Activated CD4-positive, alpha-beta T cell treated with anti-CD3 and anti-CD28 coated beads for 36 hours (primary cell): ENCODE data around the gene KLLN. TPM values are rescaled to one million over a fixed set of nuclear protein-coding genes. Genes with fewer than 3 reads are reported as not detected.
"Not testable (repeated sequence)": the region's sequence is repeated elsewhere in the genome, so short reads cannot be mapped to it uniquely, and the experiment has no call there.

Source experiments
- ATAC-seq: fragments of 200-7000 bp; cut with Tn5 transposase; one replicate; pipeline ENCODE4 v1.10.0; 2021; ENCODE audit warnings: mild to moderate bottlenecking, moderate library complexity
- CTCF ChIA-PET: fragments of 350-600 bp; sonication (Branson Sonifier 250); formaldehyde crosslinking; loops from one replicate; lab custom pipeline; 2021; ENCODE audit warnings: antibody characterized with exemption; lab: Charles Lee
- POLR2A ChIA-PET: fragments of 350-600 bp; sonication (Branson Sonifier 250); formaldehyde crosslinking; loops from one replicate; lab custom pipeline; 2021; ENCODE audit warnings: antibody characterized with exemption, inconsistent platforms; lab: Charles Lee
- DNase-seq: peaks from one replicate; pipeline ENCODE4 v3.0.0-alpha.2; 2020
- H3K27ac Mint-ChIP-seq: one replicate; pipeline ENCODE4 v1.8.0; 2021; ENCODE audit warnings: mixed read lengths
- H3K27me3 Mint-ChIP-seq: one replicate; pipeline ENCODE4 v1.8.0; 2021; ENCODE audit warnings: mixed read lengths
- H3K36me3 Mint-ChIP-seq: one replicate; pipeline ENCODE4 v1.8.0; 2021; ENCODE audit warnings: low read depth, mixed read lengths
- H3K4me1 Mint-ChIP-seq: one replicate; pipeline ENCODE4 v1.8.0; 2021; ENCODE audit warnings: mixed read lengths
- H3K4me3 Mint-ChIP-seq: one replicate; pipeline ENCODE4 v1.8.0; 2021; ENCODE audit warnings: mild to moderate bottlenecking, moderate library complexity, mixed read lengths
- H3K9me3 Mint-ChIP-seq: one replicate; pipeline ENCODE4 v1.8.0; 2021; ENCODE audit warnings: low read depth, mixed read lengths
- intact Hi-C, 2 experiments: fragments of 100-400 bp; cut with DNase I in 1 of 2; cut with micrococcal nuclease in 1 of 2; formaldehyde crosslinking; loops; one replicate each; pipeline versions ENCODE4 v1.14.2 to v1.15.1; 2022 to 2024; cut with DNase I, micrococcal nuclease
- total RNA-seq, 2 experiments: library from RNA; stranded (reverse); gene quantifications; one replicate each; pipeline ENCODE4 v1.2.3, GENCODE V29; 2021

KLLN gene
- total RNA-seq, 2 experiments from 2014 or later, result 0.30 to 0.34 TPM

DNA sequence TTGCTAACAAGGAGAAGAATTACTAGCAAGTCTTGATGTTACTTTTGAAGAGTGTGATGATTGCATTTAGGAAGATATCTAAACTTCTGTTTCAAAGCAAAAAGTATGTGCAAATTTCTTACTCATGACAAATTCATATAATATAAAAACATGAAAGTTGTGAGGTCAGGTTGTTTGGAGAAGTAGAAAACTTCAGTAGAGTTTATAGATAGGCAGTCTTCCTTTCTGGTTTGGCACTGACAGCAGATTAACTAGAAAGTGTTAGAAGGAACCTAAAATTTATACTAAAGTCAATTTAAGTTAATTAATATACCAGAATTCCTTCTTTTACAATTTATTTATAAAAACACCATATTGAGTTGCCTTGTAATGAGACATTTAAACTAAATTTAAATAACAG lies 17.0 kb upstream of the KLLN start:
- peaks cover 32% of the 10 kb centered on the region for H3K4me1 Mint-ChIP-seq
- DNase-seq (no peak), ATAC-seq (no peak)
- peaks cover 33% of the 10 kb centered on the region for H3K36me3 Mint-ChIP-seq
- intact Hi-C loops, result loop anchor here in 1 of 2 experiments (5.0 kb wide), 1 partner anchor 37 kb away; no protein-coding TSS in a partner anchor
- H3K4me3 Mint-ChIP-seq, result no peak overlapping the region
- no peaks in the 10 kb centered on the region for H3K27me3 Mint-ChIP-seq
- H3K9me3 Mint-ChIP-seq, result no peaks in the 10 kb centered on the region
- ChIA-PET POLR2A (interaction anchor here (1.2 kb wide), 1 partner anchor 17 kb away, joined by 3 read pairs; the partner anchor contains the start of genes KLLN and PTEN), CTCF (no interaction called here)
- H3K27ac Mint-ChIP-seq, result no peak overlapping the region

DNA sequence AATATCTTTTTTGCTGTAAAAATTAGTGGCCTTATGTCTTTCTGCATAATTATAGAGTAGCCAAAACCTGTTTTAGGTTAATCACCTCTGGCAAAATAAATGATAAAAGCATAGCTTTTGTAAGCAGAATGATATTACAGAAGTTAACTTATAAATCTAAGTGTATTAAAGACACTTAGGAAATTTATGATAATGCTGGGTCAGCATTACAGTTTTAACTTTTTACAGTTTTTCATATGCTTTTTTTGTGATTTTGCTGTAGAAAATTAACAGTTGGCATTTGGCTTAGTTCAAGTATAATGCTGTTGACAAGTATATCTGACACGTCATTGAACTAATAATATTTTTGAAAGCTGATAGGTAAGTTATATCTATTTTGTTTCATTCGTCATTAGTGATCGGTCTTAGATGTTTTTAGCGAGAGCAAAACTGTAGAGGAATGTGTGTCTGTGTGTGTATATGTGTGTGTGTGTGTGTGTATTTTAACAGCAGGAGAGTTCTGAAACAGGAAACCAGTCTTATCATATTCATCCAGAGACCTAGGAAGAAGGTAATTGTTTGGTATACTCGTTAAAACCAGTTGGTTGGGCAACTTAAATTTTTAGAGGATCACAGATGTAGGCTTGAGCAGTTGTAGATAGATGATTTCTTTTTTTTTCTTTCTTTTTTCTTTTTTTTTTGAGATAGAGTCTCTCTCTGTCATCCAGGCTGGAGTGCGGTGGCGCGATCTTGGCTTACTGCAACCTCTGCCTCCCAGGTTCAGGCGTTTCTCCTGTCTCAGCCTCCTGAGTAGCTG lies 15.5 kb upstream of the KLLN start:
- no peak overlapping the region for H3K27ac Mint-ChIP-seq
- peaks cover 41% of the 10 kb centered on the region for H3K4me1 Mint-ChIP-seq
- ATAC-seq (no peak), DNase-seq (no peak)
- intact Hi-C loops, result no loop called here
- no peaks in the 10 kb centered on the region for H3K9me3 Mint-ChIP-seq
- peaks cover 31% of the 10 kb centered on the region for H3K36me3 Mint-ChIP-seq
- POLR2A ChIA-PET, result interaction anchor here (1.2 kb wide), 1 partner anchor 16 kb away, joined by 3 read pairs; the partner anchor contains the start of genes KLLN and PTEN
- H3K4me3 Mint-ChIP-seq, result no peak overlapping the region
- H3K27me3 Mint-ChIP-seq, result no peaks in the 10 kb centered on the region
- CTCF ChIA-PET, result interaction anchor here (0.5 to 0.7 kb wide), 2 partner anchors 13 to 83 kb away, joined by 3 read pairs; no protein-coding TSS in a partner anchor

DNA sequence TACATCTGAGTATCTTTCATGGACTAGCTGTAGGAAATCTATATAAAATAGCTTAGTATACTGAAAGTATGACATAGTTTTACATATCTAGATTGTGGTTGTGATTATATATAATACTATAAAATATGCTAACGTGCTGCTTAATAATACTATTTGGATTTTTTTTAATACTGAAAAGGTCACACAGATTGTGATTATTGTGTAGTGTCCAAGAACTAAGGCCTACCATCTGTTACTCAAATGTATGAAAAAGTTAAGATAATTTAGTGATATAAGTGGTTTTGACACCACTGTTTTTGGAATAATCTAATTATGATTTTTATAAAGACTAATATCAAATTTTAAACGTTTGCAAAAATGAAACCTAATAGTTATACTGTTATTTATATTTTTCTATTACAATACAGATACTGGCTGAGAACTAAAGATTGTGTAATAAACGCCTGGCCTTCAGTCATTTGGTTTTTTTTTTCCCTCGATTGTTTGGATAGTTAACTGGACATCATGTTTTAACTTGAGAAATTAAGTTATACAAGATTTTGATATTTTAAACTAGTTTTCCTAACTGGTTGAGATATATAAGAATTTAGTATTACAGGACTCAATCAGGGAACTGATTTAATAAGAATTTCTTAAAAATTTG lies 12.7 kb upstream of the KLLN start:
- intact Hi-C loops, result no loop called here
- Mint-ChIP-seq H3K27me3 (no peaks in the 10 kb centered on the region), H3K36me3 (peaks cover 21% of the 10 kb centered on the region), H3K9me3 (no peaks in the 10 kb centered on the region), H3K4me3 (no peak overlapping the region), H3K27ac (no peak overlapping the region), H3K4me1 (peaks cover 45% of the 10 kb centered on the region)
- POLR2A ChIA-PET, result no interaction called here
- DNase-seq (no peak), ATAC-seq (no peak)
- CTCF ChIA-PET, result no interaction called here

DNA sequence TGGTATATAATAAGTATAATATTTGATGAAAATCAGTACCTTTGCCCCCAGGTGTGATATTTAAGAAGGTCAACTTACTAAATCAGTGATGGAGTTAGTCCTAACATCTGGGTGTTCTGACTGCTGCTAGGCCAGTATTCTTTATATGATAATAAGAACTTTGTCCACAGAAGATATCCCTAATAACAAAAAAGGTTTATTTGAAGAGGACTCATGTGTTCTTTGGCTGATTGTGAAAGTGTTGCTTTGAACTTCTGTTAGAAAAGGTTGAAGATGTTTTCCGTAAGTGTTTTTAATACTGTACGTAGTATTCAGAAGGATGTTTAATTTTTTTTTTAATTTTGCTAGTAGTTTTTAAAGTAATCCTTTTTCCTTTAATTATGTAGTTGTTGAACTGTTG lies 10.3 kb upstream of the KLLN start:
- Mint-ChIP-seq H3K27me3 (no peaks in the 10 kb centered on the region), H3K36me3 (peaks cover 9% of the 10 kb centered on the region), H3K9me3 (no peaks in the 10 kb centered on the region), H3K4me3 (no peak overlapping the region), H3K27ac (no peak overlapping the region), H3K4me1 (peaks cover 57% of the 10 kb centered on the region)
- ATAC-seq (no peak), DNase-seq (no peak)
- CTCF ChIA-PET, result interaction anchor here (1.1 to 1.4 kb wide), 2 partner anchors 8 to 9 kb away, joined by 4 read pairs; no protein-coding TSS in a partner anchor
- intact Hi-C loops, result no loop called here
- POLR2A ChIA-PET, result no interaction called here

DNA sequence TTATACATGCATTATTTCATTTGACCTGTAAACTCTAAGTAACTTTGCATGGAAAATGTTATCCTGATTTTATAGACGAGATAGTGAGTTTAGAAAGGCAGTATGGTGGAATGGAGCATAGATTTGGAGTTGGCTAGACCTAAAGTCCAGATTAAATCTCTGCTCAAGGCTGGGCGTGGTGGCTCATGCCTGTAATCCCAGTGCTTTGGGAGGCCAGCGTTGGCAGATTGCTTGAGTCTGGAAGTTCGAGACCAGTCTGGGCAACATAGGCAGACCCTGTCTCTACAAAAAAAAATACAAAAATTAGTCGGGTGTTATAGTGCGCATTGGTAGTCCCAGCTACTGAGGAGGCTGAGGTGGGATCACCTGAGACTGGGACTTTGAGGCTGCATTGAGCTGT lies 9.5 kb upstream of the KLLN start:
- ChIA-PET CTCF (no interaction called here), POLR2A (no interaction called here)
- DNase-seq, result no peak
- Mint-ChIP-seq H3K36me3 (peaks cover 8% of the 10 kb centered on the region), H3K27me3 (no peaks in the 10 kb centered on the region), H3K9me3 (no peaks in the 10 kb centered on the region), H3K4me3 (no peak overlapping the region), H3K27ac (no peak overlapping the region), H3K4me1 (peaks cover 56% of the 10 kb centered on the region)
- intact Hi-C loops, result no loop called here
- no peak for ATAC-seq

DNA sequence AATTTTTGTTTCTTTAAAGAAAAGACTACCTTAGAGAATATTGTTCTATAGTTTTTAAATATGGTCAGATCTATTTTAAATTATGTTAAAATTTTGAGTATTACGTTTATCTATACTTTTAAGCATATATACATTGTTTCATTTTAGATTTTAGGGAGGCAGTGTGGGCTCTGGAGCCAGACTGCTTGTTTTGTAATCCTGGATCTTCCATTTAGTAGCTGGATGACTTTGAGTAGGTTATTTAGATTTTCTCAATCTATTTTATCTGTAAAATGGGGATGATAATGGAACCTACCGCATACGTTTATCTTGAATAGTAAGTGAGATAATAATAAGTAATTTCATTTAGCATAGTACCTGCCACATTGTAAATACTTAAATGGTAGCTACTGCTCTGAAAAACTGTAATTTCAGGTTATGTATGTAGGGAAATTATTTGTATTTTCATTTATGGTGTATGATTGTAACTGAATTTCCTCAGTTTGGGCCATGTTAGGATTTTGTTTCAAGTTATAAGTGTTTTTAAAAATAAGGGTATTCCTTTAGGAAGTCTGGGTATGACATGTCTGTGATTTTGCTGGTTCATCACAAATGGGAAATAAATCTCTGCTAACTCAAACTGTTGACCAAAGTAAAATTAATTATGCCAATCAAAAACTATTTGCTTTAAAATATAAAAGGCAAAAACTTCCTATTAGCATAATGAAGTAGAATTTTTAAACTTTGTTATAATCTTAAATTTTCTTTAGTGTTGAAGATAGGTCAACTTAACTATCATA lies 6.6 kb upstream of the KLLN start:
- Mint-ChIP-seq H3K36me3 (peaks cover 19% of the 10 kb centered on the region), H3K4me3 (no peak overlapping the region), H3K27ac (no peak overlapping the region), H3K4me1 (peaks cover 64% of the 10 kb centered on the region), H3K27me3 (no peaks in the 10 kb centered on the region), H3K9me3 (no peaks in the 10 kb centered on the region)
- ATAC-seq, result no peak
- ChIA-PET POLR2A (interaction anchor here (0.6 kb wide), 1 partner anchor 773 kb away, joined by 3 read pairs; no protein-coding TSS in a partner anchor), CTCF (interaction anchor here (0.6 to 1.5 kb wide), 3 partner anchors 13 to 220 kb away, joined by 3 to 4 read pairs (median 3); no protein-coding TSS in a partner anchor)
- intact Hi-C loops, result loop anchor here in 1 of 2 experiments (2.0 to 10.0 kb wide), 3 partner anchors 15 to 1125 kb away; partner anchors contain the start of genes FAS, GLUD1 and SHLD2
- no peak for DNase-seq

DNA sequence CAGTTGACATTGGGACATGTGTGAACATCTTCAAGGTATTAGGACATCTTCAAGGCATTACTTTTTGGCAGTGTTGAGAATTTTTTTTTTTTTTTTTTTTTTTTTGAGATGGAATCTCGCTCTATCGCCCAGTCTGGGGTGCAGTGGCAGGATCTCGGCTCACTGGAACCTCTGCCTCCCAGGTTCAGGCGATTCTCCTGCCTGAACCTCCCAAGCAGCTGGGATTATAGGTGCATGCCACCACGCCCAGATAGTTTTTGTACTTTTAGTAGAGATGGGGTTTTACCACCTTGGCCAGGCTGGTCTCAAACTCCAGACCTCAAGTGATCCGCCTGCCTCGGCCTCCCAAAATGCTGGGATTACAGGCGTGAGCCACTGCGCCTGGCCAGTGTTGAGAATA lies 5.8 kb upstream of the KLLN start:
- H3K4me1 Mint-ChIP-seq, result peaks cover 60% of the 10 kb centered on the region
- POLR2A ChIA-PET, result interaction anchor here (0.6 kb wide), 1 partner anchor 772 kb away, joined by 3 read pairs; no protein-coding TSS in a partner anchor
- intact Hi-C loops, result loop anchor here in 1 of 2 experiments (2.0 to 10.0 kb wide), 3 partner anchors 16 to 1126 kb away; partner anchors contain the start of genes FAS, GLUD1 and SHLD2

DNA sequence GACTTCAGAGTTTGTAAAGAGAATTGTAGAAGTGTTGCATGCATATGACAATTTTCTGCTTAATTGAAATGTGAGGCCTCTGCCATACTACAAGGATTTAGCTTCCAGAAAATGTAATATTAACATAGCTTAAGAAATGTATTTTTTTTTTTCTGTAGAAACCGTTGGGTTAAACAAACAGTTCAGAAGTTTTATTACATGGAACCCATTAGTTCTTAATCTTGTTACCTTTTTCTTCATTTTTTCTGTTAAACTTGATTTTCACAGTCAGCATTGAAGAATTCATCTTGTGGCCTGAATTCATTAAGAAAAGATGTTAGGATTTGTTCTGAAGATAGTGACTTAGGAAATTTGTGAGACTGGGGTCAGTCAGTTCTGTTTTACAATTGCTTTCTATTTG lies 4.9 kb upstream of the KLLN start:
- Mint-ChIP-seq H3K36me3 (peaks cover 24% of the 10 kb centered on the region), H3K4me3 (peak overlapping the region; percentile 34), H3K27ac (no peak overlapping the region), H3K9me3 (no peaks in the 10 kb centered on the region), H3K27me3 (no peaks in the 10 kb centered on the region), H3K4me1 (peaks cover 54% of the 10 kb centered on the region)
- ATAC-seq (no peak), DNase-seq (no peak)
- POLR2A ChIA-PET, result interaction anchor here (0.7 kb wide), 1 partner anchor 54 kb away, joined by 3 read pairs; no protein-coding TSS in a partner anchor
- intact Hi-C loops, result loop anchor here in 1 of 2 experiments (2.0 to 10.0 kb wide), 3 partner anchors 17 to 1127 kb away; partner anchors contain the start of genes FAS, GLUD1 and SHLD2
- CTCF ChIA-PET, result no interaction called here

More for the DNA sequence above, 5.8 kb upstream of the KLLN start:
- not testable (repeated sequence) for H3K9me3 Mint-ChIP-seq, H3K27me3 Mint-ChIP-seq, ATAC-seq, DNase-seq, H3K27ac Mint-ChIP-seq
- H3K36me3 Mint-ChIP-seq, result peaks cover 24% of the 10 kb centered on the region
- CTCF ChIA-PET, result interaction anchor here (1.5 kb wide), 1 partner anchor 13 kb away, joined by 4 read pairs; no protein-coding TSS in a partner anchor
- H3K4me3 Mint-ChIP-seq, result peak overlapping the region; percentile 34

DNA sequence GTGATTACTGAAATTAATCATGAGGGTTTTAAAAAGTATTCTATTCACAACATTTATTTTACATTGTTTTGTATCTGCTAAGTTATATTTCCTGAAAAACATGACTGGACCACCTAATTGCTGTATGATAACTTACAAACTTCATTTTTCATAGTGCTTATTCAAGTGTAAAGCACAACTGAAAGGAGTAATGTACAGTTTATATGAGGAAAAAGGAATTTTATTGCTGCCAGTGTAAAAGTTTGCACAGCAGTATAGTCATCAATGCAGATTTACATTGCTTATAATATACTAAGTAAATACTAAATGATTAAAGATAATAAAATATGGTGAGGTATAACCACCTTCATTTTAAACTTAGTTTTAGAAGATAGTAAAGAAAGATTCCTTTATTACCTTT lies 4.1 kb upstream of the KLLN start:
- CTCF ChIA-PET, result no interaction called here

DNA sequence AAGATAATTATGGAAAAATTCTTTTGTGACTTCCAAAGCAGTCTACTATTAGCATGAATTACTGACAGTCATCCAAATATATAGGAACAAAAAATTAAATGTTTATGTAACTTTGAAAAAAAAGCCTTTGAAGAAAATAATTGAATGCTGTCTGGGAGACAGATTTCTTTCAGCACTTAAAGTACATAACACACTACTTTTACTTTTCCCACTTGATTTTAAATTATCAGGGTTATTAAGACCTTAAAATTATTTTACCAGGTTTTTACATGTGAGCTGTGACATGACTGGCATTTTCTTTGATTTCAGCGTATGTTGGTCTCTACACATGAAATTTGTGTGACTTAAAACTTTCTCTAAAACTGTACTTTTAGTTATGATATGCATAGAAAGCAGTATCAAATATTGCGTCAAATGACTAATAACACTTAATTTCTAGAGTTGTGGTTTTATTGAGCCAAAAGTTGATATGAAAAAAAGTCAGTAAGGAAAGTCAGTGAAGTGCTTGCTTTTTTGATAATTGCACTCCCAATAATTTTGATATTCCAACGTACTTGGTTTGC lies 3.2 kb upstream of the KLLN start:
- intact Hi-C loops, result loop anchor here (1.0 to 10.0 kb wide), 4 partner anchors 198 to 1128 kb away; partner anchors contain the start of genes FAS (in 1 of the 2), GLUD1 (in 1 of the 2) and SHLD2 (in 1 of the 2)
- POLR2A ChIA-PET, result interaction anchor here (0.6 kb wide), 1 partner anchor 199 kb away, joined by 3 read pairs; no protein-coding TSS in a partner anchor
- no peaks in the 10 kb centered on the region for H3K27me3 Mint-ChIP-seq

More for the DNA sequence above, 4.1 kb upstream of the KLLN start:
- H3K9me3 Mint-ChIP-seq, result no peaks in the 10 kb centered on the region
- POLR2A ChIA-PET, result no interaction called here
- ATAC-seq, result no peak
- H3K27me3 Mint-ChIP-seq, result no peaks in the 10 kb centered on the region
- intact Hi-C loops, result loop anchor here (2.0 to 10.0 kb wide), 3 partner anchors 197 to 1127 kb away; partner anchors contain the start of genes FAS (in 1 of the 2), GLUD1 (in 1 of the 2) and SHLD2 (in 1 of the 2)
- H3K36me3 Mint-ChIP-seq, result peaks cover 24% of the 10 kb centered on the region
- peaks cover 46% of the 10 kb centered on the region for H3K4me1 Mint-ChIP-seq
- peak overlapping the region; percentile 91 for H3K4me3 Mint-ChIP-seq
- DNase-seq, result no peak
- no peak overlapping the region for H3K27ac Mint-ChIP-seq

More for the DNA sequence above, 3.2 kb upstream of the KLLN start:
- Mint-ChIP-seq H3K9me3 (no peaks in the 10 kb centered on the region), H3K4me1 (peaks cover 47% of the 10 kb centered on the region), H3K4me3 (peak overlapping the region; percentile 91), H3K27ac (peak overlapping the region; percentile 37), H3K36me3 (peaks cover 24% of the 10 kb centered on the region)
- no peak for ATAC-seq
- DNase-seq, result no peak
- CTCF ChIA-PET, result interaction anchor here (0.6 to 1.5 kb wide), 5 partner anchors 8 to 825 kb away, joined by 3 to 5 read pairs (median 4); partner anchors contain the start of gene ATAD1
